PC-3 (cell line): ENCODE measurements around the gene LHFPL2. TPM values are rescaled to one million over a fixed set of nuclear protein-coding genes. Genes with fewer than 3 reads are reported as not detected.

Experiments used
- ATAC-seq: fragments of 200-7000 bp; cut with Tn5 transposase; 2 replicates; pipeline ENCODE4 v1.9.1; 2020; ENCODE audit warnings: mild to moderate bottlenecking, moderate library complexity
- BruUV-seq: library from RNA; stranded (reverse); fragments of 400-500 nt; replicated peaks from 2 replicates; lab custom pipeline; 2021; lab: Mats Ljungman, UMichigan
- CTCF ChIA-PET: fragments of 300-600 bp; sonication (Branson Sonifier 250); formaldehyde crosslinking; loops from one replicate; lab custom pipeline; 2022; ENCODE audit warnings: antibody characterized with exemption; lab: Charles Lee
- POLR2A ChIA-PET: fragments of 300-600 bp; sonication (Branson Sonifier 250); formaldehyde crosslinking; loops from one replicate; lab custom pipeline; 2022; ENCODE audit warnings: antibody characterized with exemption; ENCODE audit not compliant: unreplicated experiment; lab: Charles Lee
- DNase-seq: peaks from one replicate; pipeline ENCODE4 v3.0.0-alpha.2; 2015
- H2AFZ ChIP-seq: fragments of 300-600 bp; sonication (generic); 2 replicates; pipeline ENCODE4 v1.6.0; 2016; ENCODE audit warnings: antibody characterized with exemption, low read length
- H3F3A ChIP-seq: fragments of 300-600 bp; sonication (generic); one replicate; pipeline ENCODE4 v1.6.0; 2017; ENCODE audit warnings: antibody characterized with exemption, low read length, control low read depth, mild to moderate bottlenecking; ENCODE audit not compliant: unreplicated experiment
- H3K27ac ChIP-seq: fragments of 300-600 bp; sonication (generic); 2 replicates; pipeline ENCODE4 v1.5.1; 2016; ENCODE audit warnings: mild to moderate bottlenecking, low read length
- H3K27me3 ChIP-seq: fragments of 300-600 bp; sonication (generic); 2 replicates; pipeline ENCODE4 v1.6.1; 2016; ENCODE audit warnings: low read length, mixed read lengths
- H3K36me3 ChIP-seq: fragments of 300-600 bp; sonication (generic); 2 replicates; pipeline ENCODE4 v1.6.1; 2016; ENCODE audit warnings: low read depth, mixed run types, low read length, mixed read lengths
- H3K4me1 ChIP-seq: fragments of 300-600 bp; sonication (generic); 2 replicates; pipeline ENCODE4 v1.5.1; 2016; ENCODE audit warnings: low read length; ENCODE audit not compliant: insufficient read depth
- H3K4me2 ChIP-seq: fragments of 300-600 bp; sonication (generic); 2 replicates; pipeline ENCODE4 v1.6.0; 2016; ENCODE audit warnings: low read length
- H3K4me3 ChIP-seq: fragments of 300-600 bp; sonication (generic); 2 replicates; pipeline ENCODE4 v1.5.1; 2016; ENCODE audit warnings: mild to moderate bottlenecking, low read length, mixed read lengths
- H3K79me2 ChIP-seq: fragments of 300-600 bp; sonication (generic); 2 replicates; pipeline ENCODE4 v1.6.1; 2017; ENCODE audit warnings: low read length, mixed read lengths
- H3K9ac ChIP-seq: fragments of 300-600 bp; sonication (generic); 2 replicates; pipeline ENCODE4 v1.6.0; 2016; ENCODE audit warnings: mild to moderate bottlenecking, low read length
- H3K9me2 ChIP-seq: fragments of 300-600 bp; sonication (generic); replicated peaks from 2 replicates; pipeline ENCODE4 v1.6.1; 2016; ENCODE audit warnings: mixed run types, low read length, mixed read lengths
- H3K9me3 ChIP-seq: fragments of 300-600 bp; sonication (generic); 2 replicates; pipeline ENCODE4 v1.6.1; 2016; ENCODE audit warnings: low read length, mixed read lengths
- H4K20me1 ChIP-seq: fragments of 300-600 bp; sonication (generic); 2 replicates; pipeline ENCODE4 v1.6.1; 2016; ENCODE audit warnings: low read length, mixed read lengths
- EZH2 ChIP-seq: fragments of 300-600 bp; sonication (generic); IDR thresholded peaks from one replicate; pipeline ENCODE4 v1.6.1; 2017; ENCODE audit warnings: antibody characterized with exemption, mild to moderate bottlenecking, low read length; ENCODE audit not compliant: unreplicated experiment
- EZH2phosphoT487 ChIP-seq: fragments of 300-600 bp; sonication (generic); IDR thresholded peaks from 2 replicates; pipeline ENCODE4 v1.6.1; 2018; ENCODE audit warnings: mild to moderate bottlenecking, antibody characterized with exemption, low read length, borderline replicate concordance
- intact Hi-C: fragments of 100-400 bp; cut with micrococcal nuclease; formaldehyde crosslinking; loops from 2 replicates; pipeline ENCODE4 v1.9.0; 2023
- total RNA-seq: library from RNA; depleted of rRNA; stranded (reverse); fragments of >200 nt; gene quantifications from 2 replicates; pipeline ENCODE4 v1.2.3, GENCODE V29; 2014
- TF ChIP-seq, protein P1 (sequence below): fragments of 300-600 bp; sonication (generic); conservative IDR thresholded peaks from 2 replicates; pipeline ENCODE4 v1.5.1; 2017; ENCODE audit warnings: antibody characterized with exemption, low read depth, mild to moderate bottlenecking, low read length

The LHFPL2 gene
- total RNA-seq, 1 experiment from 2014 or later, result 21.7 TPM

DNA sequence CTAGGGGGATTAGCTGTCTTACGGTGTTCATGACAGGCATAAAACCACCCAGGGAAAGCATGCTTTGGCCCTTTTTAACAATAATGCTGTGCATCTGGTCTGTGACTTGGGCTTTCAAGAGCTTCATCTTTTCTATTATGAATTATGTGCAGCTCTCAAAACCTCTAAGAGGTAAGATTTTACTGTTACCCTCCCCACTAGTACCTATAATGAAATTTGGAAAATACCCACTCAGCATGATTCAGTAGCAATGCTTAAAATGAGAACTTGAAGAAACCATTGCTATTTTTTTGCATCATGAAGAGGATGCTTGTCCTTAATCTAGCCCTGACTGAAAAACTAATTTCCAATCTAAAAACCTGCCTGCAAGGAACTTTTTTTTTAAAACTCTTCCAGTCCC lies 5.8 kb upstream of the LHFPL2 start:
- Histone ChIP-seq H3K9me3 (no peaks in the 10 kb centered on the region), H3K4me1 (peaks cover 4% of the 10 kb centered on the region; the same call in 1 of the 2 replicates), H3K9me2 (no peaks in the 10 kb centered on the region), H3K4me2 (no peak overlapping the region), H3K36me3 (no peaks in the 10 kb centered on the region), H2AFZ (no peak overlapping the region), H3K4me3 (no peak overlapping the region), H3K27me3 (no peaks in the 10 kb centered on the region), H4K20me1 (no peaks in the 10 kb centered on the region), H3K79me2 (no peaks in the 10 kb centered on the region), H3K27ac (no peak overlapping the region), H3F3A (no peaks in the 10 kb centered on the region), H3K9ac (no peak overlapping the region)
- intact Hi-C loops, result no loop called here
- BruUV-seq, result no TSS peak
- CTCF ChIA-PET, result no interaction called here
- TF ChIP-seq, protein P1, sequence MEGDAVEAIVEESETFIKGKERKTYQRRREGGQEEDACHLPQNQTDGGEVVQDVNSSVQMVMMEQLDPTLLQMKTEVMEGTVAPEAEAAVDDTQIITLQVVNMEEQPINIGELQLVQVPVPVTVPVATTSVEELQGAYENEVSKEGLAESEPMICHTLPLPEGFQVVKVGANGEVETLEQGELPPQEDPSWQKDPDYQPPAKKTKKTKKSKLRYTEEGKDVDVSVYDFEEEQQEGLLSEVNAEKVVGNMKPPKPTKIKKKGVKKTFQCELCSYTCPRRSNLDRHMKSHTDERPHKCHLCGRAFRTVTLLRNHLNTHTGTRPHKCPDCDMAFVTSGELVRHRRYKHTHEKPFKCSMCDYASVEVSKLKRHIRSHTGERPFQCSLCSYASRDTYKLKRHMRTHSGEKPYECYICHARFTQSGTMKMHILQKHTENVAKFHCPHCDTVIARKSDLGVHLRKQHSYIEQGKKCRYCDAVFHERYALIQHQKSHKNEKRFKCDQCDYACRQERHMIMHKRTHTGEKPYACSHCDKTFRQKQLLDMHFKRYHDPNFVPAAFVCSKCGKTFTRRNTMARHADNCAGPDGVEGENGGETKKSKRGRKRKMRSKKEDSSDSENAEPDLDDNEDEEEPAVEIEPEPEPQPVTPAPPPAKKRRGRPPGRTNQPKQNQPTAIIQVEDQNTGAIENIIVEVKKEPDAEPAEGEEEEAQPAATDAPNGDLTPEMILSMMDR, result no peak
- no peak for TF ChIP-seq EZH2
- no peak for TF ChIP-seq EZH2phosphoT487
- DNase-seq (no peak), ATAC-seq (no peak)
- POLR2A ChIA-PET, result no interaction called here

DNA sequence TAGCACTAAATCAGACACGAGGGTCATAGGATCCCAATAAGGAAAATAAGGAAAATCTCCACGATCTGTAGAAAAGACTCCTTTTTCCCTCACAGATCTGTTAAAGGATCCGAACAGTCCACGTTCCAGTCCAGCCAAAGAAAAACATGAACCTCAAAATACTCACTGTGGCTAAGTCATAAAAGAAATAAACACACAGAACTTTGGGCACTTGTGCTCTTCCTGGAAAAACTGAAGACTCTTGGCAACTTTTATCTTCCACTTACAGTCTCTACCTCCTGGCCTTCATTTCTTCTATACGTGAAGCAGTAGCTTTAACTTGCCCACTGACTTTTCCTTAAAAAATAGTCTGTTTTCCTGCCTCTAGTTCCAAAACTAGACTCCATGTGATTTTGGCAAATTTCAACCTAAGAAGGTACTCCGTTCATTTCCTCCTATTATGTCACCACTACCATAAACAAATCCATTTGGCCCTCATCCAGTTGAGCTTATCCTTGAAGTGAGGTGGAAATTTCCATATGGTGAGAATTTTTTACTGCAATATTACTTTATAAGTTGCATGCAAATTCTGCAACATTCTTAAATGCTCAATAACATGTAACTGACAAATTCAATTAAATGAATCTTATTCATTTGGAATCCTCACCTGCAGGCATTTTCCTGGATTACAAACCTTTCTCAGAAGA lies 5.3 kb upstream of the LHFPL2 start:
- Histone ChIP-seq H3K27me3 (no peaks in the 10 kb centered on the region), H3K27ac (no peak overlapping the region), H3F3A (no peaks in the 10 kb centered on the region), H4K20me1 (no peaks in the 10 kb centered on the region), H3K79me2 (no peaks in the 10 kb centered on the region), H3K4me2 (no peak overlapping the region), H3K9me2 (no peaks in the 10 kb centered on the region), H3K9ac (no peak overlapping the region), H3K4me1 (peaks cover 7% of the 10 kb centered on the region; the same call in 1 of the 2 replicates), H3K36me3 (no peaks in the 10 kb centered on the region), H3K4me3 (no peak overlapping the region), H3K9me3 (no peaks in the 10 kb centered on the region), H2AFZ (no peak overlapping the region)
- no peak for TF ChIP-seq EZH2
- TF ChIP-seq EZH2phosphoT487, result no peak
- TF ChIP-seq, protein P1, result no peak
- DNase-seq, result peak; percentile 10
- no peak for ATAC-seq
- ChIA-PET CTCF (no interaction called here), POLR2A (no interaction called here)
- intact Hi-C loops, result no loop called here
- no TSS peak for BruUV-seq

DNA sequence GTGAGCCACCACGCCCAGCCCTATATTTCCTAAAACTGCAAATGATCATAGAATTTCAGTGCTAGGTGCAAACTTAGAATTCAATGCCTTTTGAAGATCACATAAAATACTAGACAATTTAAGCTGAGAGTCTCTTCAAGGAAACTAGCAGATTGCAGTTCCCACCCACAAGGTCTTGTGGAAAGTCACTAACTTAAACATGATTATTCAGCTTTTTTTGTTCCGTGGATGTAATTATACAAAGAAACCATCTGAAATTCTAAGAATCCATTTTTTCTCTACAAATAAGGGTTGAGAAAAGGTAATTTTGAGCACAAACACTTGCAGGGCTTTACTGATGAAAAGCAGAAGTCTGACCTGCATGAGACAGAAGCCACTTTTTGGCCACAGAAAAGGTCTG lies 4.5 kb upstream of the LHFPL2 start:
- BruUV-seq, result no TSS peak
- H3K79me2 ChIP-seq, result peaks cover 2% of the 10 kb centered on the region
- POLR2A ChIA-PET, result no interaction called here
- peaks cover 7% of the 10 kb centered on the region; the same call in 1 of the 2 replicates for H3K4me1 ChIP-seq
- H2AFZ ChIP-seq, result no peak overlapping the region
- DNase-seq, result no peak
- CTCF ChIA-PET, result no interaction called here
- H3F3A ChIP-seq, result no peaks in the 10 kb centered on the region
- H3K4me2 ChIP-seq, result no peak overlapping the region
- intact Hi-C loops, result no loop called here
- H3K36me3 ChIP-seq, result no peaks in the 10 kb centered on the region
- H3K9me3 ChIP-seq, result no peaks in the 10 kb centered on the region
- H3K27me3 ChIP-seq, result no peaks in the 10 kb centered on the region
- no peak for TF ChIP-seq EZH2phosphoT487
- TF ChIP-seq, protein P1, result no peak
- TF ChIP-seq EZH2, result no peak
- H3K27ac ChIP-seq, result no peak overlapping the region
- no peak overlapping the region for H3K9ac ChIP-seq
- no peak overlapping the region for H3K4me3 ChIP-seq
- no peak for ATAC-seq
- H3K9me2 ChIP-seq, result no peaks in the 10 kb centered on the region
- H4K20me1 ChIP-seq, result no peaks in the 10 kb centered on the region
